ENCODE measurements around the gene PLAC1.

The PLAC1 gene

GRCh38 chrX:134692233-134692632, 34.0 kb upstream of the PLAC1 start:
- Histone ChIP-seq H3K36me3 (ENCODE audit: control insufficient read depth, low read length) (no peaks in the 10 kb centered on the region), H3K9me3 (ENCODE audit: control insufficient read depth, insufficient read depth, low read length) (no peaks in the 10 kb centered on the region), H3K4me3 (ENCODE audit: low read length) (no peak overlapping the region), H3K79me2 (ENCODE audit: control insufficient read depth, low read length) (no peaks in the 10 kb centered on the region), H3K27me3 (ENCODE audit: control insufficient read depth, low read length) (no peaks in the 10 kb centered on the region), H3K4me1 (ENCODE audit: control insufficient read depth, low read length) (no peaks in the 10 kb centered on the region), H3K27ac (ENCODE audit: low read depth, low read length) (no peak overlapping the region), H4K20me1 (ENCODE audit: control insufficient read depth, insufficient read depth, low read depth, low read length) (no peaks in the 10 kb centered on the region), H3K9me2 (replicated peaks; ENCODE audit: control insufficient read depth, low read length) (no peaks in the 10 kb centered on the region), H3F3A (ENCODE audit: control insufficient read depth, insufficient read depth) (no peaks in the 10 kb centered on the region), H3K4me2 (ENCODE audit: low read length) (no peak overlapping the region)
- TF ChIP-seq, protein P1, sequence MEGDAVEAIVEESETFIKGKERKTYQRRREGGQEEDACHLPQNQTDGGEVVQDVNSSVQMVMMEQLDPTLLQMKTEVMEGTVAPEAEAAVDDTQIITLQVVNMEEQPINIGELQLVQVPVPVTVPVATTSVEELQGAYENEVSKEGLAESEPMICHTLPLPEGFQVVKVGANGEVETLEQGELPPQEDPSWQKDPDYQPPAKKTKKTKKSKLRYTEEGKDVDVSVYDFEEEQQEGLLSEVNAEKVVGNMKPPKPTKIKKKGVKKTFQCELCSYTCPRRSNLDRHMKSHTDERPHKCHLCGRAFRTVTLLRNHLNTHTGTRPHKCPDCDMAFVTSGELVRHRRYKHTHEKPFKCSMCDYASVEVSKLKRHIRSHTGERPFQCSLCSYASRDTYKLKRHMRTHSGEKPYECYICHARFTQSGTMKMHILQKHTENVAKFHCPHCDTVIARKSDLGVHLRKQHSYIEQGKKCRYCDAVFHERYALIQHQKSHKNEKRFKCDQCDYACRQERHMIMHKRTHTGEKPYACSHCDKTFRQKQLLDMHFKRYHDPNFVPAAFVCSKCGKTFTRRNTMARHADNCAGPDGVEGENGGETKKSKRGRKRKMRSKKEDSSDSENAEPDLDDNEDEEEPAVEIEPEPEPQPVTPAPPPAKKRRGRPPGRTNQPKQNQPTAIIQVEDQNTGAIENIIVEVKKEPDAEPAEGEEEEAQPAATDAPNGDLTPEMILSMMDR (IDR thresholded peaks at IDR 0.05; ENCODE audit: low read depth, low read length, poor library complexity, severe bottlenecking) = no peak
- TF ChIP-seq EZH2phosphoT487 (IDR thresholded peaks at IDR 0.05; ENCODE audit: borderline replicate concordance, low read length) = no peak

DNA sequence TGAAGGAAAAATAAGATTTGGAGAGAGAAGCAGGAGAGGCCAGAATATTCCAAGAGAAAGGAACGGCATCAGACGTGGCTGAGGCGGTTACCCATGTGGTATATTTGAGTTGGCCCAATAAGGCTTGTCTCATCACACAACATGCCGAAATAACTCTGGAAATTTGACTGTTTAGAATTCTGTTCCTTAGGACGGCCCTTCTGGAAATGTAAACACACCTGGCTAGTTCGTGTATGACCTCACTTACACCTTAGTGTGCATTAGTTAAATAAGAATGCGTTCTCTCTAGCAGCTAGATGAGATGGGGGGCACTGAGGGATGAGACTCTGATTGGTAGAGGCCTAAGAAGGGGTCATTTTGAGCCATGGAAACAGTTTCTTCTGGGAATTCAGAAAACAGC, 33.2 kb upstream of the PLAC1 start:
- Histone ChIP-seq H3F3A (ENCODE audit: control insufficient read depth, insufficient read depth) (no peaks in the 10 kb centered on the region), H3K27ac (ENCODE audit: low read depth, low read length) (no peak overlapping the region), H3K4me2 (ENCODE audit: low read length) (no peak overlapping the region)

GRCh38 chrX:134688839-134689238, 30.6 kb upstream of the PLAC1 start:
- Histone ChIP-seq H3K9me2 (replicated peaks; ENCODE audit: control insufficient read depth, low read length) (no peaks in the 10 kb centered on the region), H3F3A (ENCODE audit: control insufficient read depth, insufficient read depth) (no peaks in the 10 kb centered on the region), H3K9me3 (ENCODE audit: control insufficient read depth, insufficient read depth, low read length) (no peaks in the 10 kb centered on the region), H3K4me3 (ENCODE audit: low read length) (no peak overlapping the region), H4K20me1 (ENCODE audit: control insufficient read depth, insufficient read depth, low read depth, low read length) (no peaks in the 10 kb centered on the region), H3K4me2 (ENCODE audit: low read length) (no peak overlapping the region), H3K4me1 (ENCODE audit: control insufficient read depth, low read length) (no peaks in the 10 kb centered on the region), H3K79me2 (ENCODE audit: control insufficient read depth, low read length) (no peaks in the 10 kb centered on the region), H3K27ac (ENCODE audit: low read depth, low read length) (no peak overlapping the region), H3K36me3 (ENCODE audit: control insufficient read depth, low read length) (no peaks in the 10 kb centered on the region), H3K27me3 (ENCODE audit: control insufficient read depth, low read length) (no peaks in the 10 kb centered on the region)
- no peak for TF ChIP-seq EZH2phosphoT487 (IDR thresholded peaks at IDR 0.05; ENCODE audit: borderline replicate concordance, low read length)
- TF ChIP-seq, protein P1 (IDR thresholded peaks at IDR 0.05; ENCODE audit: low read depth, low read length, poor library complexity, severe bottlenecking) = no peak

More for the DNA sequence above, 33.2 kb upstream of the PLAC1 start:
- H3K4me3 ChIP-seq (ENCODE audit: low read length) = no peak overlapping the region
- TF ChIP-seq, protein P1 (IDR thresholded peaks at IDR 0.05; ENCODE audit: low read depth, low read length, poor library complexity, severe bottlenecking) = no peak
- H4K20me1 ChIP-seq (ENCODE audit: control insufficient read depth, insufficient read depth, low read depth, low read length) = no peaks in the 10 kb centered on the region
- H3K27me3 ChIP-seq (ENCODE audit: control insufficient read depth, low read length) = no peaks in the 10 kb centered on the region
- H3K79me2 ChIP-seq (ENCODE audit: control insufficient read depth, low read length) = no peaks in the 10 kb centered on the region
- no peaks in the 10 kb centered on the region for H3K36me3 ChIP-seq (ENCODE audit: control insufficient read depth, low read length)
- H3K9me2 ChIP-seq (replicated peaks; ENCODE audit: control insufficient read depth, low read length) = no peaks in the 10 kb centered on the region
- no peaks in the 10 kb centered on the region for H3K4me1 ChIP-seq (ENCODE audit: control insufficient read depth, low read length)
- H3K9me3 ChIP-seq (ENCODE audit: control insufficient read depth, insufficient read depth, low read length) = no peaks in the 10 kb centered on the region
